ENCODE data around the gene SAFB.
A peak's percentile ranks its signal among the peaks of the same experiment; 100 is the strongest.

Gene SAFB

GRCh38 chr19:5622465-5623396, at the start of gene SAFB, which contains the start of gene SAFB2:
TSS of gene SAFB (plus strand) at chr19:5623083. CDS start at chr19:5623206, 123 bp downstream.
TSS of gene SAFB2 (minus strand) at chr19:5622776. CDS start at chr19:5622715, 61 bp downstream.
- DNase-seq = peak; percentile 79 to 83

- DNase-seq = no peak
Measured at GRCh38 chr19:5575590-5575989, 47.3 kb upstream of the SAFB start.

GRCh38 chr19:5578097-5578846, 44.6 kb upstream of the SAFB start:
- DNase-seq = peak in 1 of 2 experiments; percentile 5

GRCh38 chr19:5579286-5579685, 43.6 kb upstream of the SAFB start:
- DNase-seq = no peak

- no peak for DNase-seq
Measured at GRCh38 chr19:5579697-5580096, 43.2 kb upstream of the SAFB start.

- DNase-seq = no peak
Measured at GRCh38 chr19:5580161-5580571, 42.7 kb upstream of the SAFB start.

- DNase-seq = peak in 1 of 2 experiments; percentile 4
Measured at GRCh38 chr19:5585461-5586299, 37.2 kb upstream of the SAFB start.

- DNase-seq = no peak
Measured at GRCh38 chr19:5586300-5587070, 36.4 kb upstream of the SAFB start.

GRCh38 chr19:5587071-5587455, 35.8 kb upstream of the SAFB start:
- DNase-seq = no peak

- no peak for DNase-seq
Measured at GRCh38 chr19:5587661-5588060, 35.2 kb upstream of the SAFB start.

- DNase-seq = no peak
Measured at GRCh38 chr19:5588441-5588840, 34.4 kb upstream of the SAFB start.

GRCh38 chr19:5588906-5589676, 33.8 kb upstream of the SAFB start:
- no peak for DNase-seq

GRCh38 chr19:5590151-5590864, 32.6 kb upstream of the SAFB start:
- DNase-seq = no peak

GRCh38 chr19:5590865-5591154, 32.1 kb upstream of the SAFB start:
- no peak for DNase-seq

- no peak for DNase-seq
Measured at GRCh38 chr19:5591476-5591875, 31.4 kb upstream of the SAFB start.

- no peak for DNase-seq
Measured at GRCh38 chr19:5592531-5593342, 30.1 kb upstream of the SAFB start.

- no peak for DNase-seq
Measured at GRCh38 chr19:5593343-5594255, 29.3 kb upstream of the SAFB start.

GRCh38 chr19:5594521-5594950, 28.3 kb upstream of the SAFB start:
- DNase-seq = no peak

- DNase-seq = no peak
Measured at GRCh38 chr19:5595129-5595528, 27.8 kb upstream of the SAFB start.

All from cerebellar nuclear complex (tissue), 1 donor.